Left renal cortex interstitium (tissue), 4 donors: ENCODE results near the gene POTEF. TPM values are rescaled to one million over a fixed set of nuclear protein-coding genes. Genes with fewer than 3 reads are reported as not detected.
"Not testable (repeated sequence)": the region's sequence is repeated elsewhere in the genome, so short reads cannot be mapped to it uniquely, and the experiment has no call there.

ENCODE experiments used
- DNase-seq, 4 donors: peaks; one replicate each; pipeline ENCODE4 v3.0.0-alpha.2; 2013; ENCODE audit warnings: low read depth in 4 of 4, low spot score in 2 of 4, missing footprints in 1 of 4
- polyA plus RNA-seq, 4 donors: library from polyadenylated mRNA; unstranded; fragments of 120-200 nt; gene quantifications; one replicate each; pipeline ENCODE4 v1.2.1, GENCODE V29; 2013; ENCODE audit not compliant: insufficient read length in 4 of 4

The POTEF gene
- polyA plus RNA-seq, 4 donors = 0.10 to 0.13 (median 0.11) TPM; not detected in 1

GRCh38 chr2:130153721-130154422 is 24.9 kb upstream of the POTEF start:
- DNase-seq = not testable (repeated sequence)

GRCh38 chr2:130152816-130153595 is 24.0 kb upstream of the POTEF start:
- DNase-seq = no peak

GRCh38 chr2:130152136-130152815 is 23.3 kb upstream of the POTEF start:
- not testable (repeated sequence) for DNase-seq

GRCh38 chr2:130151145-130151512 is 22.1 kb upstream of the POTEF start:
- DNase-seq = not testable (repeated sequence)

- DNase-seq = no peak
Observed at GRCh38 chr2:130150181-130151144, 21.4 kb upstream of the POTEF start.

GRCh38 chr2:130148515-130148914 is 19.5 kb upstream of the POTEF start:
- not testable (repeated sequence) for DNase-seq

- not testable (repeated sequence) for DNase-seq
Observed at GRCh38 chr2:130145006-130145414, 16.0 kb upstream of the POTEF start, which contains the start of gene CCDC74B. Gene CCDC74B, minus strand, starts transcription at chr2:130145112. Its CDS starts 116 bp downstream, at chr2:130144996.

GRCh38 chr2:130143266-130144039 is 14.4 kb upstream of the POTEF start:
- not testable (repeated sequence) for DNase-seq

- not testable (repeated sequence) for DNase-seq
Observed at GRCh38 chr2:130142396-130143265, 13.6 kb upstream of the POTEF start.

- not testable (repeated sequence) for DNase-seq
Observed at GRCh38 chr2:130141645-130142370, 12.8 kb upstream of the POTEF start.

GRCh38 chr2:130141002-130141401 is 12.0 kb upstream of the POTEF start:
- not testable (repeated sequence) for DNase-seq

GRCh38 chr2:130140516-130140915 is 11.5 kb upstream of the POTEF start:
- not testable (repeated sequence) for DNase-seq

- DNase-seq = not testable (repeated sequence)
Observed at GRCh38 chr2:130139331-130140280, 10.6 kb upstream of the POTEF start.

GRCh38 chr2:130138841-130139251 is 9.8 kb upstream of the POTEF start:
- DNase-seq = not testable (repeated sequence)

- not testable (repeated sequence) for DNase-seq
Observed at GRCh38 chr2:130138326-130138725, 9.3 kb upstream of the POTEF start.

- DNase-seq = not testable (repeated sequence)
Observed at GRCh38 chr2:130137118-130137517, 8.1 kb upstream of the POTEF start.
